Measurements from ENCODE around the gene RPTOR.

Gene RPTOR

GRCh38 chr17:80920441-80920840, 375.8 kb downstream of the RPTOR start:
- H3K27me3 Mint-ChIP-seq: no peaks in the 10 kb centered on the region
- no peaks in the 10 kb centered on the region for H3K9me3 Mint-ChIP-seq
- H3K4me1 Mint-ChIP-seq (ENCODE audit: low read depth): no peaks in the 10 kb centered on the region
- H3K4me3 Mint-ChIP-seq: no peak overlapping the region
- no peak overlapping the region for H3K27ac Mint-ChIP-seq
- peaks cover 81% of the 10 kb centered on the region for H3K36me3 Mint-ChIP-seq (ENCODE audit: low read depth)
- DNase-seq: no peak

GRCh38 chr17:80921159-80921558, 376.5 kb downstream of the RPTOR start:
- H3K27me3 Mint-ChIP-seq: no peaks in the 10 kb centered on the region
- no peak overlapping the region for H3K4me3 Mint-ChIP-seq
- no peak overlapping the region for H3K27ac Mint-ChIP-seq
- H3K4me1 Mint-ChIP-seq (ENCODE audit: low read depth): no peaks in the 10 kb centered on the region
- peaks cover 83% of the 10 kb centered on the region for H3K36me3 Mint-ChIP-seq (ENCODE audit: low read depth)
- no peaks in the 10 kb centered on the region for H3K9me3 Mint-ChIP-seq
- DNase-seq: no peak

GRCh38 chr17:80921741-80922579, 377.3 kb downstream of the RPTOR start:
- Mint-ChIP-seq H3K27ac (no peak overlapping the region), H3K27me3 (no peaks in the 10 kb centered on the region), H3K4me3 (no peak overlapping the region), H3K9me3 (no peaks in the 10 kb centered on the region), H3K4me1 (ENCODE audit: low read depth) (no peaks in the 10 kb centered on the region), H3K36me3 (ENCODE audit: low read depth) (peaks cover 85% of the 10 kb centered on the region)
- DNase-seq: no peak

- H3K4me1 Mint-ChIP-seq (ENCODE audit: low read depth): no peaks in the 10 kb centered on the region
- no peaks in the 10 kb centered on the region for H3K9me3 Mint-ChIP-seq
- H3K27me3 Mint-ChIP-seq: no peaks in the 10 kb centered on the region
- H3K36me3 Mint-ChIP-seq (ENCODE audit: low read depth): peaks cover 85% of the 10 kb centered on the region
- H3K4me3 Mint-ChIP-seq: no peak overlapping the region
- no peak for DNase-seq
- H3K27ac Mint-ChIP-seq: no peak overlapping the region
These were observed 378.0 kb downstream of the RPTOR start for GRCh38 chr17:80922580-80923160.

- Mint-ChIP-seq H3K36me3 (ENCODE audit: low read depth) (peaks cover 88% of the 10 kb centered on the region), H3K27ac (no peak overlapping the region), H3K9me3 (no peaks in the 10 kb centered on the region), H3K4me1 (ENCODE audit: low read depth) (no peaks in the 10 kb centered on the region), H3K4me3 (no peak overlapping the region), H3K27me3 (no peaks in the 10 kb centered on the region)
- DNase-seq: no peak
These were observed 378.8 kb downstream of the RPTOR start for GRCh38 chr17:80923211-80924110.

GRCh38 chr17:80924111-80924806, 379.6 kb downstream of the RPTOR start:
- no peak overlapping the region for H3K27ac Mint-ChIP-seq
- H3K4me1 Mint-ChIP-seq (ENCODE audit: low read depth): no peaks in the 10 kb centered on the region
- peaks cover 87% of the 10 kb centered on the region for H3K36me3 Mint-ChIP-seq (ENCODE audit: low read depth)

GRCh38 chr17:80924807-80925610, 380.4 kb downstream of the RPTOR start:
- H3K27ac Mint-ChIP-seq: no peak overlapping the region
- no peaks in the 10 kb centered on the region for H3K9me3 Mint-ChIP-seq
- H3K4me3 Mint-ChIP-seq: no peak overlapping the region
- H3K27me3 Mint-ChIP-seq: no peaks in the 10 kb centered on the region
- H3K36me3 Mint-ChIP-seq (ENCODE audit: low read depth): peaks cover 85% of the 10 kb centered on the region
- no peak for DNase-seq
- H3K4me1 Mint-ChIP-seq (ENCODE audit: low read depth): no peaks in the 10 kb centered on the region

More at GRCh38 chr17:80924111-80924806, 379.6 kb downstream of the RPTOR start:
- H3K9me3 Mint-ChIP-seq: no peaks in the 10 kb centered on the region
- DNase-seq: no peak
- H3K27me3 Mint-ChIP-seq: no peaks in the 10 kb centered on the region
- no peak overlapping the region for H3K4me3 Mint-ChIP-seq

GRCh38 chr17:80925688-80926335, 381.2 kb downstream of the RPTOR start:
- peaks cover 85% of the 10 kb centered on the region for H3K36me3 Mint-ChIP-seq (ENCODE audit: low read depth)

GRCh38 chr17:80926591-80927250, 382.1 kb downstream of the RPTOR start:
- Mint-ChIP-seq H3K9me3 (no peaks in the 10 kb centered on the region), H3K36me3 (ENCODE audit: low read depth) (peaks cover 87% of the 10 kb centered on the region)

More at GRCh38 chr17:80925688-80926335, 381.2 kb downstream of the RPTOR start:
- Mint-ChIP-seq H3K27ac (no peak overlapping the region), H3K4me3 (no peak overlapping the region), H3K9me3 (no peaks in the 10 kb centered on the region), H3K27me3 (no peaks in the 10 kb centered on the region), H3K4me1 (ENCODE audit: low read depth) (no peaks in the 10 kb centered on the region)
- no peak for DNase-seq

GRCh38 chr17:80927791-80928216, 383.2 kb downstream of the RPTOR start:
- no peak overlapping the region for H3K27ac Mint-ChIP-seq
- H3K36me3 Mint-ChIP-seq (ENCODE audit: low read depth): peaks cover 84% of the 10 kb centered on the region
- no peaks in the 10 kb centered on the region for H3K9me3 Mint-ChIP-seq
- no peaks in the 10 kb centered on the region for H3K4me1 Mint-ChIP-seq (ENCODE audit: low read depth)
- no peak for DNase-seq
- H3K4me3 Mint-ChIP-seq: no peak overlapping the region
- H3K27me3 Mint-ChIP-seq: no peaks in the 10 kb centered on the region

More at GRCh38 chr17:80926591-80927250, 382.1 kb downstream of the RPTOR start:
- Mint-ChIP-seq H3K27ac (no peak overlapping the region), H3K27me3 (no peaks in the 10 kb centered on the region), H3K4me1 (ENCODE audit: low read depth) (no peaks in the 10 kb centered on the region), H3K4me3 (no peak overlapping the region)
- no peak for DNase-seq

GRCh38 chr17:80929449-80929848, 384.8 kb downstream of the RPTOR start:
- no peak for DNase-seq
- H3K27me3 Mint-ChIP-seq: no peaks in the 10 kb centered on the region
- no peak overlapping the region for H3K27ac Mint-ChIP-seq
- no peaks in the 10 kb centered on the region for H3K9me3 Mint-ChIP-seq
- peaks cover 68% of the 10 kb centered on the region for H3K36me3 Mint-ChIP-seq (ENCODE audit: low read depth)
- H3K4me3 Mint-ChIP-seq: no peak overlapping the region
- no peaks in the 10 kb centered on the region for H3K4me1 Mint-ChIP-seq (ENCODE audit: low read depth)

GRCh38 chr17:80930335-80931279, 386.0 kb downstream of the RPTOR start:
- no peak overlapping the region for H3K4me3 Mint-ChIP-seq
- no peaks in the 10 kb centered on the region for H3K27me3 Mint-ChIP-seq
- no peak overlapping the region for H3K27ac Mint-ChIP-seq
- H3K4me1 Mint-ChIP-seq (ENCODE audit: low read depth): peaks cover 4% of the 10 kb centered on the region
- no peaks in the 10 kb centered on the region for H3K9me3 Mint-ChIP-seq
- no peak for DNase-seq
- peaks cover 63% of the 10 kb centered on the region for H3K36me3 Mint-ChIP-seq (ENCODE audit: low read depth)

Measured in activated T-cell treated with anti-CD3 and anti-CD28 coated beads, Interleukin-2, amount 50 U/mL, for 24 hours (primary cell).